Uterus (tissue), 4 donors: ENCODE measurements around the gene DNAH12. TPM values are rescaled to one million over a fixed set of nuclear protein-coding genes. Genes with fewer than 3 reads are reported as not detected.

Experiments
- DNase-seq, 2 donors: peaks; one replicate each; pipeline ENCODE4 v3.0.0-alpha.2; 2019 to 2020
- H3K27ac ChIP-seq, 2 donors: fragments of 200-600 bp; sonication (generic); 1 replicate in 1 of 2; 2 replicates in 1 of 2; pipeline ENCODE4 v1.5.1; 2016 to 2018
- H3K27me3 ChIP-seq, 2 donors: fragments of 200-600 bp; sonication (generic); one replicate each; pipeline ENCODE4 v1.5.1; 2018 to 2019; ENCODE audit warnings: control low read depth in 1 of 2
- H3K36me3 ChIP-seq, 2 donors: fragments of 200-600 bp; sonication (generic); one replicate each; pipeline ENCODE4 v1.5.1; 2019; ENCODE audit warnings: control low read depth in 1 of 2
- H3K4me1 ChIP-seq, 2 donors: fragments of 200-600 bp; sonication (generic); one replicate each; pipeline ENCODE4 v1.5.1; 2018 to 2019; ENCODE audit warnings: control low read depth in 1 of 2
- H3K4me3 ChIP-seq, 2 donors: fragments of 200-600 bp; sonication (generic); 1 replicate in 1 of 2; 2 replicates in 1 of 2; pipeline ENCODE4 v1.5.1; 2018 to 2019; ENCODE audit warnings: mild to moderate bottlenecking in 1 of 2
- H3K9me3 ChIP-seq, 2 donors: fragments of 200-600 bp; sonication (generic); one replicate each; pipeline ENCODE4 v1.5.1; 2019; ENCODE audit warnings: control low read depth in 1 of 2
- POLR2A ChIP-seq, 2 donors: fragments of 450-650 bp; IDR thresholded peaks; one replicate each; pipeline ENCODE4 v1.6.1; 2016; ENCODE audit warnings: antibody characterized with exemption in 2 of 2, mild to moderate bottlenecking in 1 of 2, moderate library complexity in 1 of 2
- intact Hi-C: fragments of 100-400 bp; cut with DNase I; formaldehyde crosslinking; loops from one replicate; pipeline ENCODE4 v1.15.1; 2023; ENCODE audit warnings: low total_unique reads
- total RNA-seq, 4 donors: library from RNA; depleted of rRNA in 3 of 4; stranded (reverse); fragments of >200 nt in 3 of 4; gene quantifications; one replicate each; pipeline versions ENCODE4 v1.1.0 to v1.2.4, GENCODE V29; 2014 to 2023
- TF ChIP-seq, protein P1 (sequence below), 4 experiments: fragments of 200-600 bp in 2 of 4; fragments of 450-650 bp in 2 of 4; sonication (generic) in 2 of 4; IDR thresholded peaks; one replicate each; pipeline ENCODE4 v1.5.1; 2016 to 2019; ENCODE audit warnings: antibody characterized with exemption in 4 of 4, mild to moderate bottlenecking in 2 of 4, moderate library complexity in 1 of 4
- donor health status: DM: yes; HTN: yes; CAD: no.

DNAH12 gene
- total RNA-seq, 4 donors from 2014 or later = 0.30 to 4.4 (median 0.77) TPM; not detected in 1

DNA sequence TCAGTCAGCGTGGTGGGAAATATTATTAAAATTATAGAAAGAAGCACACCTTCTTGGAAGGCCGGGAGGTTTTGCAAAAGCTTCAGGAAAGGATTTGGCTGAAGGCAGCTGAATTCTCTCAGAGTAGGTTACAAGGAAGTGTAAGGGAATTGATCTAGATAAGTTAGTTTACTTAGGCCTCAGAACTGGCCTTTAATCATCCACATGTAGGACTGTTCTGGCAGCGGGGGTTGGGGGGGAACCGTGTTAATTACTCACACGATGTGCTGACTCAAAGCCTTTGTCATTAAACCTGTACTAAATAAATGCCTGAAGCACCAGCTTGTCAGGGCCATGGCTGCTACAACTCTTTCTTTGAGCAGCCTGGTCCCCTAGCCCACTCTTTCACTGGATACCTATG lies 264.5 kb downstream of the DNAH12 start:
- Histone ChIP-seq H3K27me3 (no peaks in the 10 kb centered on the region), H3K27ac (no peak overlapping the region), H3K4me3 (no peak overlapping the region), H3K4me1 (no peaks in the 10 kb centered on the region), H3K9me3 (no peaks in the 10 kb centered on the region), H3K36me3 (no peaks in the 10 kb centered on the region)
- no peak for TF ChIP-seq POLR2A (IDR thresholded peaks at IDR 0.05)
- TF ChIP-seq, protein P1, sequence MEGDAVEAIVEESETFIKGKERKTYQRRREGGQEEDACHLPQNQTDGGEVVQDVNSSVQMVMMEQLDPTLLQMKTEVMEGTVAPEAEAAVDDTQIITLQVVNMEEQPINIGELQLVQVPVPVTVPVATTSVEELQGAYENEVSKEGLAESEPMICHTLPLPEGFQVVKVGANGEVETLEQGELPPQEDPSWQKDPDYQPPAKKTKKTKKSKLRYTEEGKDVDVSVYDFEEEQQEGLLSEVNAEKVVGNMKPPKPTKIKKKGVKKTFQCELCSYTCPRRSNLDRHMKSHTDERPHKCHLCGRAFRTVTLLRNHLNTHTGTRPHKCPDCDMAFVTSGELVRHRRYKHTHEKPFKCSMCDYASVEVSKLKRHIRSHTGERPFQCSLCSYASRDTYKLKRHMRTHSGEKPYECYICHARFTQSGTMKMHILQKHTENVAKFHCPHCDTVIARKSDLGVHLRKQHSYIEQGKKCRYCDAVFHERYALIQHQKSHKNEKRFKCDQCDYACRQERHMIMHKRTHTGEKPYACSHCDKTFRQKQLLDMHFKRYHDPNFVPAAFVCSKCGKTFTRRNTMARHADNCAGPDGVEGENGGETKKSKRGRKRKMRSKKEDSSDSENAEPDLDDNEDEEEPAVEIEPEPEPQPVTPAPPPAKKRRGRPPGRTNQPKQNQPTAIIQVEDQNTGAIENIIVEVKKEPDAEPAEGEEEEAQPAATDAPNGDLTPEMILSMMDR (IDR thresholded peaks at IDR 0.05) = no peak
- intact Hi-C loops = no loop called here
- no peak for DNase-seq

DNA sequence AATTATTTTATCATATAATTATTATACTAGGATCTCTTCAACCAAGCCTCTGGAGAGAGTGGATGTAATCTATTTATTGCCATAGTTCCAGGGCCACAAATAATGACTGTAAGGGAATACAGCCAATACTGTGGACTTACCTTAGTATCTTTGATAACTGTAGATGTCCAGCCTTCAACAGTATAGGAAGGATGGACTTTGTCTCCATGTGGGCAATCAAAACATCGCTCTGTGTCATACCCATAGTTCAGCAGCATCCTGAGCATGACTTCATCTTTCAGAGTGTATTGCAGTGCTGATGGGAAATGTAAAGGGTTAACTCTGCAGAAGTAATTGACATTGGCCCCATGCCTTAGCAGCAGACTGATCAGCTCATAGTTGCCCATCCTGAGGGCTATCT lies 265.9 kb downstream of the DNAH12 start:
- TF ChIP-seq POLR2A (IDR thresholded peaks at IDR 0.05) = no peak
- TF ChIP-seq, protein P1 (IDR thresholded peaks at IDR 0.05) = no peak
- no peak overlapping the region for H3K4me3 ChIP-seq
- no peaks in the 10 kb centered on the region for H3K36me3 ChIP-seq
- no peaks in the 10 kb centered on the region for H3K4me1 ChIP-seq
- no peak overlapping the region for H3K27ac ChIP-seq
- H3K9me3 ChIP-seq = no peaks in the 10 kb centered on the region
- no peaks in the 10 kb centered on the region for H3K27me3 ChIP-seq
- intact Hi-C loops = no loop called here
- DNase-seq = no peak

DNA sequence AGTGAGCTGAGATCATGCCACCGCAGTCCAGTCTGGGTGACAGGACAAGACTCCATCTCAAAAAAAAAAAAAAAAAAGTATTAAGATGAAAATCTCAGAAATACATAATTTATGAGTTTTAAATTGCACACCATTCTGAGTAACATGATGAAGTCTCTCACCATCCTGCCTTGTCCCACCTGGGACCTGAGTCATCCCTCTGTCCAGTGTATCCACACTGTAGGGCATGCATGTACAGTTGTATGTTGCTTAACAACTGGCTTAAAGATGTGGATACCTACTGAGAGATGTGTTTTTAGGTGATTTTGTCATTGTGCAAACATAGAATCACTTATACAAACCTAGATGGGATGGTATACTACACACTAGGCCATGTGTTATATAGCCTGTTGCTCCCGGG lies 268.8 kb downstream of the DNAH12 start:
- H3K4me1 ChIP-seq = no peaks in the 10 kb centered on the region
- TF ChIP-seq, protein P1 (IDR thresholded peaks at IDR 0.05) = no peak
- no peak for TF ChIP-seq POLR2A (IDR thresholded peaks at IDR 0.05)
- H3K27ac ChIP-seq = no peak overlapping the region
- no peaks in the 10 kb centered on the region for H3K9me3 ChIP-seq
- intact Hi-C loops = no loop called here
- DNase-seq = no peak
- H3K27me3 ChIP-seq = no peaks in the 10 kb centered on the region
- no peak overlapping the region for H3K4me3 ChIP-seq
- H3K36me3 ChIP-seq = no peaks in the 10 kb centered on the region

DNA sequence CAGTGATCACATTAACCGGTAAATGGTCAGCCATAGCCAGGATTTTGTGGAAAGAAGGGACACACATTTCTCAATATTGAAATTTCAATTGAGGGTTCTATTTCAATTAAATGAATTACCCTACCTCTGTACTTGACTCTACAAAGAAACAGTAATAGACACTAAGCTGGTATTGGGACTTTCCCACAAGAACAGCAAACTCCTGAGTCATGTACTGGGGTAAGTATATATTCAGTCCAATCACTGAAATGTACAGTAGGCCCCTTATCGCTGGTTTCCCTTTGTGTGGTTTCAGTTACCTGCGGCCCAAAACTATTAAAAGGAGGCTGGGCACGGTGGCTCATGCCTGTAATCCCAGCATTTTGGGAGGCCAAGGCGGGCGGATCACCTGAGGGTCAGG lies 269.3 kb downstream of the DNAH12 start:
- TF ChIP-seq, protein P1 (IDR thresholded peaks at IDR 0.05) = no peak
- TF ChIP-seq POLR2A (IDR thresholded peaks at IDR 0.05) = no peak
- intact Hi-C loops = no loop called here
- Histone ChIP-seq H3K27ac (no peak overlapping the region), H3K4me1 (no peaks in the 10 kb centered on the region), H3K27me3 (no peaks in the 10 kb centered on the region), H3K36me3 (no peaks in the 10 kb centered on the region), H3K4me3 (no peak overlapping the region), H3K9me3 (no peaks in the 10 kb centered on the region)
- no peak for DNase-seq

DNA sequence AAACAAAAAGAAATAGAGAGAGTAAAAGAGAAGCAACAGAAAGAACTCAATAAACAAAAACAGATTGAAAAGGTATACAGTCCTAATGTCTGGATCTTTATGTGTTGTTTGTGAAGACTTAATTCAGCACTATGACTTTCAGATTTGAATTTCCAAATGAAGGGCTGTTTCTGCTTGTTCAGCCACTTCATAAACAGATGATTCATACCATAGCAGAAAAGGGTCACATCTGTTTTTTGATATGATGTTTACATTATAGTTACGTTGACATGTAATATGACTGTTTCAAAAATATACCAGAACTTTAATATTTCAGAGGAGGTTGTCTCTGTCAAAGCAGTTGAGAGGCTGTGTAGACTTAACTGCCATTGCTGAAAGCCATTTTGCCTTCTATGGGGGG lies 275.7 kb downstream of the DNAH12 start:
- no peak overlapping the region for H3K4me3 ChIP-seq
- H3K36me3 ChIP-seq = no peaks in the 10 kb centered on the region
- no peaks in the 10 kb centered on the region for H3K27me3 ChIP-seq
- no peak overlapping the region for H3K27ac ChIP-seq
- no peaks in the 10 kb centered on the region for H3K4me1 ChIP-seq
- intact Hi-C loops = no loop called here
- H3K9me3 ChIP-seq = no peaks in the 10 kb centered on the region
- TF ChIP-seq POLR2A (IDR thresholded peaks at IDR 0.05) = no peak
- DNase-seq = no peak

DNA sequence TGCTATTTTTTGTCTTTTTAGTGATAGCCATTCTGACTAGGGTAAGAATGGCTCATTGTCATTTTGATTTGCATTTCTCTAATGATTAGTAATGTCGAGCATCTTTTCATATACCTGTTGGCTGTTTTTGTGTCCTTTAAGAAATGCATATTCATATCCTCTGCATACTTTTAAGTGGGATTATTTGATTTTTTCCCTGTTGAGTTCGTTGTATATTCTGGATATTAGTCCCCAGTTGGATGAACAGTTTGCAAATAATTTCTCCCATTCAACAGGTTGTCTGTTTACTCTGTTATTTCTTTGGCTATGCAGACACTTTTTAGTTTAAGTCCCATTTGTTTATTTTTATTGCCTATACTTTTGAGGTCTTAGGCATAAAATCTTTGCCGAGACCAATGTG lies 282.2 kb downstream of the DNAH12 start:
- Histone ChIP-seq H3K9me3 (no peaks in the 10 kb centered on the region), H3K4me1 (no peaks in the 10 kb centered on the region), H3K27ac (no peak overlapping the region), H3K4me3 (no peak overlapping the region), H3K36me3 (no peaks in the 10 kb centered on the region), H3K27me3 (no peaks in the 10 kb centered on the region)
- intact Hi-C loops = no loop called here
- no peak for TF ChIP-seq POLR2A (IDR thresholded peaks at IDR 0.05)
- TF ChIP-seq, protein P1 (IDR thresholded peaks at IDR 0.05) = no peak
- DNase-seq = no peak
